ENCODE results near the gene RABEP2.

DNA sequence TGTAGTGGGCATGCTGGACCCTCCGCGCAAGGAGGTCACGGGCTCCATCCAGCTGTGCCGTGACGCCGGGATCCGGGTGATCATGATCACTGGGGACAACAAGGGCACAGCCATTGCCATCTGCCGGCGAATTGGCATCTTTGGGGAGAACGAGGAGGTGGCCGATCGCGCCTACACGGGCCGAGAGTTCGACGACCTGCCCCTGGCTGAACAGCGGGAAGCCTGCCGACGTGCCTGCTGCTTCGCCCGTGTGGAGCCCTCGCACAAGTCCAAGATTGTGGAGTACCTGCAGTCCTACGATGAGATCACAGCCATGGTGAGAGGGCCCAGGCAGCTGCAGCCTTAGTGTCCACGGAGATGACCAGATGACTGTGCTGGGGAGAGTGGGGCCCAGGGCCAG lies 24.4 kb downstream of the RABEP2 start:
- TF ChIP-seq, protein P1, sequence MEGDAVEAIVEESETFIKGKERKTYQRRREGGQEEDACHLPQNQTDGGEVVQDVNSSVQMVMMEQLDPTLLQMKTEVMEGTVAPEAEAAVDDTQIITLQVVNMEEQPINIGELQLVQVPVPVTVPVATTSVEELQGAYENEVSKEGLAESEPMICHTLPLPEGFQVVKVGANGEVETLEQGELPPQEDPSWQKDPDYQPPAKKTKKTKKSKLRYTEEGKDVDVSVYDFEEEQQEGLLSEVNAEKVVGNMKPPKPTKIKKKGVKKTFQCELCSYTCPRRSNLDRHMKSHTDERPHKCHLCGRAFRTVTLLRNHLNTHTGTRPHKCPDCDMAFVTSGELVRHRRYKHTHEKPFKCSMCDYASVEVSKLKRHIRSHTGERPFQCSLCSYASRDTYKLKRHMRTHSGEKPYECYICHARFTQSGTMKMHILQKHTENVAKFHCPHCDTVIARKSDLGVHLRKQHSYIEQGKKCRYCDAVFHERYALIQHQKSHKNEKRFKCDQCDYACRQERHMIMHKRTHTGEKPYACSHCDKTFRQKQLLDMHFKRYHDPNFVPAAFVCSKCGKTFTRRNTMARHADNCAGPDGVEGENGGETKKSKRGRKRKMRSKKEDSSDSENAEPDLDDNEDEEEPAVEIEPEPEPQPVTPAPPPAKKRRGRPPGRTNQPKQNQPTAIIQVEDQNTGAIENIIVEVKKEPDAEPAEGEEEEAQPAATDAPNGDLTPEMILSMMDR (IDR thresholded peaks at IDR 0.05), result no peak
- no peak for TF ChIP-seq POLR2A (IDR thresholded peaks at IDR 0.05)
